Natural killer cell (primary cell): ENCODE results near the gene DHRS3. TPM values are rescaled to one million over a fixed set of nuclear protein-coding genes. Genes with fewer than 3 reads are reported as not detected.

ENCODE experiments used
- ATAC-seq, 3 donors: fragments of 150-1000 bp in 2 of 3; fragments of 200-7000 bp in 1 of 3; cut with Tn5 transposase; 1 replicate in 1 of 3; 2 replicates in 2 of 3; pipeline ENCODE4 v1.10.0; 2021; ENCODE audit warnings: mild to moderate bottlenecking in 2 of 3, moderate library complexity in 2 of 3
- DNase-seq, 2 donors: peaks; one replicate each; pipeline versions ENCODE4 v3.0.0 to v3.0.0-alpha.2; 2013 to 2021; ENCODE audit warnings: mixed read lengths in 1 of 2
- H3K27ac ChIP-seq: one replicate; pipeline ENCODE4 v1.5.1; 2013; ENCODE audit warnings: mild to moderate bottlenecking, low read length
- H3K27me3 ChIP-seq: one replicate; pipeline ENCODE4 v1.6.1; 2013; ENCODE audit warnings: low read length; ENCODE audit not compliant: control insufficient read depth, insufficient read depth
- H3K36me3 ChIP-seq: one replicate; pipeline ENCODE4 v1.6.1; 2013; ENCODE audit warnings: low read length; ENCODE audit not compliant: control insufficient read depth, insufficient read depth
- H3K4me1 ChIP-seq: one replicate; pipeline ENCODE4 v1.6.1; 2013; ENCODE audit warnings: low read length; ENCODE audit not compliant: control insufficient read depth, insufficient read depth
- H3K4me3 ChIP-seq: one replicate; pipeline ENCODE4 v1.5.1; 2013; ENCODE audit warnings: low read length
- H3K9me3 ChIP-seq: one replicate; pipeline ENCODE4 v1.6.1; 2013; ENCODE audit warnings: low read length; ENCODE audit not compliant: control insufficient read depth, insufficient read depth
- H3K27ac Mint-ChIP-seq, 2 donors: one replicate each; pipeline ENCODE4 v1.8.0; 2022; ENCODE audit warnings: mild to moderate bottlenecking in 2 of 2, mixed read lengths in 2 of 2, moderate library complexity in 1 of 2
- H3K27me3 Mint-ChIP-seq, 2 donors: one replicate each; pipeline ENCODE4 v1.8.0; 2022; ENCODE audit warnings: low read depth in 2 of 2, mixed read lengths in 2 of 2
- H3K36me3 Mint-ChIP-seq: one replicate; pipeline ENCODE4 v1.8.0; 2022; ENCODE audit warnings: mixed read lengths
- H3K4me1 Mint-ChIP-seq, 2 donors: one replicate each; pipeline ENCODE4 v1.8.0; 2022; ENCODE audit warnings: mixed read lengths in 2 of 2
- H3K4me3 Mint-ChIP-seq: one replicate; pipeline ENCODE4 v1.8.0; 2022; ENCODE audit warnings: mild to moderate bottlenecking, moderate library complexity, mixed read lengths
- H3K9me3 Mint-ChIP-seq, 2 donors: one replicate each; pipeline ENCODE4 v1.8.0; 2022; ENCODE audit warnings: mixed read lengths in 2 of 2
- CTCF ChIP-seq: fragments of 200-600 bp; IDR thresholded peaks from one replicate; pipeline ENCODE4 v1.8.0; 2022; ENCODE audit warnings: antibody characterized with exemption
- WGBS: methylation state at CpG from one replicate; pipeline ENCODE4 v1.1.7; 2013; ENCODE audit warnings: missing lambda C conversion rate; ENCODE audit not compliant: insufficient coverage; 5-methylcytosine and 5-hydroxymethylcytosine counted together
- intact Hi-C: fragments of 100-400 bp; cut with micrococcal nuclease; formaldehyde crosslinking; loops from one replicate; pipeline ENCODE4 v1.14.2; 2022
- total RNA-seq, 4 donors: library from RNA; stranded (reverse); fragments of 120-200 nt in 1 of 4; gene quantifications; one replicate each; pipeline versions ENCODE4 v1.2.3 to v1.2.4, GENCODE V29; 2013 to 2022

DHRS3 gene
- total RNA-seq, 3 donors from 2014 or later (not counting 1 experiment from before 2014, with no cell fraction given) = 106 to 175 (median 153) TPM

GRCh38 chr1:12594490-12594889 lies 23.5 kb downstream of the DHRS3 start:
- no peaks in the 10 kb centered on the region for H3K27me3 ChIP-seq
- no peak for TF ChIP-seq CTCF
- no peaks in the 10 kb centered on the region for H3K27me3 Mint-ChIP-seq
- H3K27ac Mint-ChIP-seq = peak overlapping the region; percentile 86 to 90
- no peak overlapping the region for H3K4me3 ChIP-seq
- H3K36me3 ChIP-seq = no peaks in the 10 kb centered on the region
- H3K4me3 Mint-ChIP-seq = peak overlapping the region; percentile 88
- DNase-seq (no peak), ATAC-seq (no peak)
- 91% methylated on average over 6 of the region's 6 CpGs for WGBS
- no peak overlapping the region for H3K27ac ChIP-seq
- peaks cover 63 to 66% of the 10 kb centered on the region in 2 donors for H3K4me1 Mint-ChIP-seq
- no peaks in the 10 kb centered on the region for H3K36me3 Mint-ChIP-seq
- no peaks in the 10 kb centered on the region for H3K9me3 ChIP-seq
- H3K4me1 ChIP-seq = peaks cover 40% of the 10 kb centered on the region
- intact Hi-C loops = no loop called here
- no peaks in the 10 kb centered on the region for H3K9me3 Mint-ChIP-seq

- Histone ChIP-seq H3K27me3 (no peaks in the 10 kb centered on the region), H3K4me1 (peaks cover 40% of the 10 kb centered on the region), H3K36me3 (no peaks in the 10 kb centered on the region), H3K9me3 (no peaks in the 10 kb centered on the region), H3K4me3 (no peak overlapping the region), H3K27ac (no peak overlapping the region)
- peak overlapping the region; percentile 86 to 90 for H3K27ac Mint-ChIP-seq
- 79% methylated on average over 7 of the region's 7 CpGs for WGBS
- no peak for TF ChIP-seq CTCF
- no peaks in the 10 kb centered on the region for H3K27me3 Mint-ChIP-seq
- DNase-seq (no peak), ATAC-seq (no peak)
- no peaks in the 10 kb centered on the region for H3K36me3 Mint-ChIP-seq
- no peaks in the 10 kb centered on the region for H3K9me3 Mint-ChIP-seq
- intact Hi-C loops = no loop called here
- H3K4me3 Mint-ChIP-seq = peak overlapping the region; percentile 88
- peaks cover 57 to 64% of the 10 kb centered on the region in 2 donors for H3K4me1 Mint-ChIP-seq
Measured at GRCh38 chr1:12593621-12594066, 24.4 kb downstream of the DHRS3 start.

GRCh38 chr1:12592496-12592895 lies 25.5 kb downstream of the DHRS3 start:
- Mint-ChIP-seq H3K9me3 (no peaks in the 10 kb centered on the region), H3K27me3 (no peaks in the 10 kb centered on the region), H3K27ac (peak overlapping the region; percentile 86 to 90), H3K36me3 (no peaks in the 10 kb centered on the region), H3K4me1 (peaks cover 52 to 64% of the 10 kb centered on the region in 2 donors), H3K4me3 (no peak overlapping the region)
- ATAC-seq = no peak
- Histone ChIP-seq H3K36me3 (no peaks in the 10 kb centered on the region), H3K27ac (no peak overlapping the region), H3K9me3 (no peaks in the 10 kb centered on the region), H3K4me3 (no peak overlapping the region), H3K4me1 (peaks cover 34% of the 10 kb centered on the region), H3K27me3 (no peaks in the 10 kb centered on the region)
- WGBS = 95% methylated on average over 7 of the region's 7 CpGs
- no peak for DNase-seq
- TF ChIP-seq CTCF = no peak
- intact Hi-C loops = no loop called here

GRCh38 chr1:12591267-12591938 lies 26.6 kb downstream of the DHRS3 start:
- no peaks in the 10 kb centered on the region for H3K9me3 Mint-ChIP-seq
- TF ChIP-seq CTCF = no peak
- no peak for ATAC-seq
- H3K27me3 ChIP-seq = no peaks in the 10 kb centered on the region
- no peaks in the 10 kb centered on the region for H3K27me3 Mint-ChIP-seq
- H3K36me3 ChIP-seq = no peaks in the 10 kb centered on the region
- no peak overlapping the region for H3K4me3 Mint-ChIP-seq
- H3K4me3 ChIP-seq = no peak overlapping the region
- no peak overlapping the region for H3K27ac ChIP-seq
- WGBS = 96% methylated on average over 19 of the region's 19 CpGs
- no peaks in the 10 kb centered on the region for H3K36me3 Mint-ChIP-seq
- H3K27ac Mint-ChIP-seq = peak overlapping the region in 1 of 2 donors; percentile 34
- peaks cover 53 to 64% of the 10 kb centered on the region in 2 donors for H3K4me1 Mint-ChIP-seq
- no peaks in the 10 kb centered on the region for H3K9me3 ChIP-seq
- intact Hi-C loops = no loop called here
- H3K4me1 ChIP-seq = peaks cover 28% of the 10 kb centered on the region
- no peak for DNase-seq
